ENCODE data around the gene THSD4.
"Not testable (repeated sequence)": the region's sequence is repeated elsewhere in the genome, so short reads cannot be mapped to it uniquely, and the experiment has no call there.

The THSD4 gene

DNA sequence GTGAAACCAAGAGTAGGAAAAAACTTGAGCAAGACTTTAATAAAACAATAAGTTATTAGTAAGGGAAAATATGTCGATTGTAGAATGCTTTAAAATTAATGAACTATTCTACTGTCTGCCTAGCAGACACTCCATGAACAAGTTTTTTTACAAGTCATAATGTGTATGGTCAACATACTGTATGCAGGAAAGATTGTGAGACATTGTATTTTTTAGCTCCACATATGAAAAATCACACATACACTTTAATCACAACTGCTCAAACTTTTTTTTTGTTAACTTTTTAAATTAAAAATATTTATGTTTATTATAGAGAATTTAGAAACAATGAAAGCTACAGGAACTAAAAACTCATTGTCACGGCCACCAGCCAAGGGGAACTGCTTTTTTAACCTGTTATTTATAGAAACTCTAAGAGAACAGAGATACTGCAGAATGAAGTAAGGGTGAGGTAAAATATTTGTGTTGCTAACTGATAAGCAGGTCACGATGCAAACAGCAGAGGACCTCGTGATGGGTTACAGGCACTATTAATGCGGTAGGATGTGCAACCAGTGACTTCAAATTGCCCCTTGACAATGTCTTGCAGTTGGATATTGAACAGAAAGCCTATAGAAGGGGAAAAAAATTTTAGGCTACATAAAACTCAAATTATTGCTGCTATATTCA, 53.0 kb downstream of the THSD4 start:
- TF ChIP-seq CTCF (IDR thresholded peaks at IDR 0.05; ENCODE audit: low read length, missing control alignments) = no peak
- no peak overlapping the region for H3K4me3 ChIP-seq (replicated peaks; ENCODE audit: low read depth, low read length)
- no peak for DNase-seq (ENCODE audit: low read depth)

- no peak for DNase-seq (ENCODE audit: low read depth)
- no peak for TF ChIP-seq CTCF (IDR thresholded peaks at IDR 0.05; ENCODE audit: low read length, missing control alignments)
- H3K4me3 ChIP-seq (replicated peaks; ENCODE audit: low read depth, low read length) = no peak overlapping the region
Observed at GRCh38 chr15:71170163-71170562, 54.9 kb downstream of the THSD4 start.

DNA sequence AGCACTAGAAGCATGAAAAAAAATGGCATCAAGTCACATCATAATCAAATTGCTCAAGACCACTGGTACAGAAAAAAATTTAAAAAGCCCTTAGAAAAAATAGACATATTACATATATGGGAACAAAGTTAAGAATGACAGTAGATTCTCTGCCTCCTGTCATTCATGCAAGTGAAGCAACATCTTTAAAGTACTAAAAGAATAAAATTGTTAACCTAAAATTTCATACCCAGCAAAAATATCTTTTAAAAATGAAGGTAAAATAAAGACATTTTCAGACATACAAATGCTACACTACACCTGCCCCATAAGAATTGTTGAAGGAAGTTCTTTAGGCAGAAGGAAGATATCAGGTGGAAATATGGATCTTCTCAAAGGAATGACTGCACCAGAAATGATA, 55.9 kb downstream of the THSD4 start:
- TF ChIP-seq CTCF (IDR thresholded peaks at IDR 0.05; ENCODE audit: low read length, missing control alignments) = no peak
- H3K4me3 ChIP-seq (replicated peaks; ENCODE audit: low read depth, low read length) = no peak overlapping the region
- no peak for DNase-seq (ENCODE audit: low read depth)

DNA sequence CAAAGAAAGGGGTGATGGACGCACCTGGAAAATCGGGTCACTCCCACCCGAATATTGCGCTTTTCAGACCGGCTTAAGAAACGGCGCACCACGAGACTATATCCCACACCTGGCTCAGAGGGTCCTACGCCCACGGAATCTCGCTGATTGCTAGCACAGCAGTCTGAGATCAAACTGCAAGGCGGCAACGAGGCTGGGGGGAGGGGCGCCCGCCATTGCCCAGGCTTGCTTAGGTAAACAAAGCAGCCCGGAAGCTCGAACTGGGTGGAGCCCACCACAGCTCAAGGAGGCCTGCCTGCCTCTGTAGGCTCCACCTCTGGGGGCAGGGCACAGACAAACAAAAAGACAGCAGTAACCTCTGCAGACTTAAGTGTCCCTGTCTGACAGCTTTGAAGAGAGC, 59.1 kb downstream of the THSD4 start:
- not testable (repeated sequence) for DNase-seq (ENCODE audit: low read depth); H3K4me3 ChIP-seq (replicated peaks; ENCODE audit: low read depth, low read length)

- DNase-seq (ENCODE audit: low read depth) = no peak
- no peak for TF ChIP-seq CTCF (IDR thresholded peaks at IDR 0.05; ENCODE audit: low read length, missing control alignments)
- H3K4me3 ChIP-seq (replicated peaks; ENCODE audit: low read depth, low read length) = no peak overlapping the region
Observed at GRCh38 chr15:71180986-71181853, 65.9 kb downstream of the THSD4 start.

GRCh38 chr15:71182522-71182921, 67.3 kb downstream of the THSD4 start:
- no peak overlapping the region for H3K4me3 ChIP-seq (replicated peaks; ENCODE audit: low read depth, low read length)
- no peak for TF ChIP-seq CTCF (IDR thresholded peaks at IDR 0.05; ENCODE audit: low read length, missing control alignments)

DNA sequence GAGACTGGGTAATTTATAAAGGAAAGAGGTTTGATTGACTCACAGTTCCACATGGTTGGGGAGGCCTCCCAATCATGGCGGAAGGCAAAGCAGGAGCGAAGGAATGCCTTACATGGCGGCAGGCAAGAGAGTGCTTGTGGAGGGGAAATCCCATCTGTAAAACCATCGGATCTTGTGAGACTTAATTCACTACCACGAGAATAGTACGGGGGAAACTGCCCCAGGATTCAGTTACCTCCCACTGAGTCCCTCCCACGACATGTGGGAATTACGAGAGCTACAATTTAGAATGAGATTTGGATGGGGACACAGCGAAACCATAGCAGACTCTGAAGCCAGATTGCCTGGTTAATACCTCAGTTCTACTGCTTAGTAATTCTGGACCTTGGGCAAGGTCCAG, 67.8 kb downstream of the THSD4 start:
- DNase-seq (ENCODE audit: low read depth) = no peak
- no peak for TF ChIP-seq CTCF (IDR thresholded peaks at IDR 0.05; ENCODE audit: low read length, missing control alignments)
- no peak overlapping the region for H3K4me3 ChIP-seq (replicated peaks; ENCODE audit: low read depth, low read length)

More at GRCh38 chr15:71182522-71182921, 67.3 kb downstream of the THSD4 start:
- DNase-seq (ENCODE audit: low read depth) = no peak

Data from fibroblast of pulmonary artery (primary cell).